A549 (cell line): ENCODE results near the gene P4HB.

Source experiments
- CTCF ChIP-seq: fragments of >200 bp; sonication (Bioruptor Twin); formaldehyde crosslinking; IDR thresholded peaks from 3 replicates; pipeline ENCODE4 v1.5.1; 2016
- TF ChIP-seq, protein P1 (sequence below): IDR thresholded peaks from 2 replicates; pipeline ENCODE4 v1.6.1; 2012

GRCh38 chr17:81902023-81902652 lies 41.8 kb upstream of the P4HB start, which contains the start of gene NPB:
- no peak for TF ChIP-seq CTCF
- TF ChIP-seq, protein P1, sequence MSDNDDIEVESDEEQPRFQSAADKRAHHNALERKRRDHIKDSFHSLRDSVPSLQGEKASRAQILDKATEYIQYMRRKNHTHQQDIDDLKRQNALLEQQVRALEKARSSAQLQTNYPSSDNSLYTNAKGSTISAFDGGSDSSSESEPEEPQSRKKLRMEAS = no peak
